Uterus (tissue), 2 donors: ENCODE measurements around the gene LBHD1.

Experiments
- POLR2A ChIP-seq, 2 donors: fragments of 450-650 bp; IDR thresholded peaks; one replicate each; pipeline ENCODE4 v1.6.1; 2016; ENCODE audit warnings: antibody characterized with exemption in 2 of 2, mild to moderate bottlenecking in 1 of 2, moderate library complexity in 1 of 2
- TF ChIP-seq, protein P1 (sequence below), 4 experiments: fragments of 200-600 bp in 2 of 4; fragments of 450-650 bp in 2 of 4; sonication (generic) in 2 of 4; IDR thresholded peaks; one replicate each; pipeline ENCODE4 v1.5.1; 2016 to 2019; ENCODE audit warnings: antibody characterized with exemption in 4 of 4, mild to moderate bottlenecking in 2 of 4, moderate library complexity in 1 of 4

- TF ChIP-seq, protein P1, sequence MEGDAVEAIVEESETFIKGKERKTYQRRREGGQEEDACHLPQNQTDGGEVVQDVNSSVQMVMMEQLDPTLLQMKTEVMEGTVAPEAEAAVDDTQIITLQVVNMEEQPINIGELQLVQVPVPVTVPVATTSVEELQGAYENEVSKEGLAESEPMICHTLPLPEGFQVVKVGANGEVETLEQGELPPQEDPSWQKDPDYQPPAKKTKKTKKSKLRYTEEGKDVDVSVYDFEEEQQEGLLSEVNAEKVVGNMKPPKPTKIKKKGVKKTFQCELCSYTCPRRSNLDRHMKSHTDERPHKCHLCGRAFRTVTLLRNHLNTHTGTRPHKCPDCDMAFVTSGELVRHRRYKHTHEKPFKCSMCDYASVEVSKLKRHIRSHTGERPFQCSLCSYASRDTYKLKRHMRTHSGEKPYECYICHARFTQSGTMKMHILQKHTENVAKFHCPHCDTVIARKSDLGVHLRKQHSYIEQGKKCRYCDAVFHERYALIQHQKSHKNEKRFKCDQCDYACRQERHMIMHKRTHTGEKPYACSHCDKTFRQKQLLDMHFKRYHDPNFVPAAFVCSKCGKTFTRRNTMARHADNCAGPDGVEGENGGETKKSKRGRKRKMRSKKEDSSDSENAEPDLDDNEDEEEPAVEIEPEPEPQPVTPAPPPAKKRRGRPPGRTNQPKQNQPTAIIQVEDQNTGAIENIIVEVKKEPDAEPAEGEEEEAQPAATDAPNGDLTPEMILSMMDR (IDR thresholded peaks at IDR 0.05) = no peak
- TF ChIP-seq POLR2A (IDR thresholded peaks at IDR 0.05) = no peak
These were observed 44.1 kb upstream of the LBHD1 start for GRCh38 chr11:62716206-62716605.
